Nephron progenitor cell (in vitro differentiated cells): ENCODE data around the gene OPRM1.

ENCODE experiments used
- DNase-seq: peaks from one replicate; pipeline ENCODE4 v3.0.0; 2021
- H3K27ac Mint-ChIP-seq: 2 replicates; pipeline ENCODE4 v1.8.0; 2021; ENCODE audit warnings: mild to moderate bottlenecking, moderate library complexity, mixed read lengths
- H3K27me3 Mint-ChIP-seq: 2 replicates; pipeline ENCODE4 v1.8.0; 2021; ENCODE audit warnings: mild to moderate bottlenecking, low read depth, mixed read lengths; ENCODE audit not compliant: poor library complexity
- H3K36me3 Mint-ChIP-seq: 2 replicates; pipeline ENCODE4 v1.8.0; 2021; ENCODE audit warnings: low read depth, mixed read lengths
- H3K4me1 Mint-ChIP-seq: 2 replicates; pipeline ENCODE4 v1.8.0; 2021; ENCODE audit warnings: mixed read lengths
- H3K4me3 Mint-ChIP-seq: 2 replicates; pipeline ENCODE4 v1.8.0; 2021; ENCODE audit warnings: mild to moderate bottlenecking, moderate library complexity, mixed read lengths
- H3K9me3 Mint-ChIP-seq: 2 replicates; pipeline ENCODE4 v1.8.0; 2021; ENCODE audit warnings: mild to moderate bottlenecking, moderate library complexity, mixed read lengths
- CTCF ChIP-seq: fragments of 200-600 bp; sonication (generic); IDR thresholded peaks from 2 replicates; pipeline ENCODE4 v1.5.0; 2021; ENCODE audit warnings: antibody characterized with exemption

OPRM1 gene

DNA sequence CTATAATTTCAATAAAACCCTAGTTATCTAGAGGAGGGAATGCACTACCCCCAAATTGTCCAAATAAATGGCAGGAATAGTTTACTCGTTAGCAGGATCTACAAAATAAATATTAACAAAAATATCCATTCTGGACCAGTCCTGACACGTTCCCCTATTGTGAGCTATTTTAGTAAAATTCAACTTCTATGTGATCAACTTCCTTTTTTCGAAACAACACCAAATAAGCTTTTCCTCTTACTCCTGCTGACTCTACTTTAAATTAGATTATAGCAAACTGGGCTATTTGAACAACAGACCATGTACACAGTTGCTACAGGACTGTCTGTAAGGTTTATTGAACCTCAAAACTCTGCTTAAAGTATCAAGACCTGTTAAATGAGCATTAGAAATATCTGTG, 163.3 kb downstream of the OPRM1 start:
- DNase-seq = no peak

GRCh38 chr6:154202958-154203357, 163.9 kb downstream of the OPRM1 start:
- Mint-ChIP-seq H3K36me3 (no peaks in the 10 kb centered on the region), H3K9me3 (no peaks in the 10 kb centered on the region), H3K27ac (no peak overlapping the region), H3K27me3 (peaks cover 6% of the 10 kb centered on the region), H3K4me1 (peaks cover 27% of the 10 kb centered on the region), H3K4me3 (no peak overlapping the region)
- no peak for TF ChIP-seq CTCF
- DNase-seq = no peak

More for the DNA sequence above, 163.3 kb downstream of the OPRM1 start:
- H3K27me3 Mint-ChIP-seq = peaks cover 6% of the 10 kb centered on the region
- no peaks in the 10 kb centered on the region for H3K9me3 Mint-ChIP-seq
- no peak for TF ChIP-seq CTCF
- no peaks in the 10 kb centered on the region for H3K36me3 Mint-ChIP-seq
- H3K4me1 Mint-ChIP-seq = peaks cover 29% of the 10 kb centered on the region
- no peak overlapping the region for H3K27ac Mint-ChIP-seq
- H3K4me3 Mint-ChIP-seq = no peak overlapping the region

- no peak overlapping the region for H3K27ac Mint-ChIP-seq
- peaks cover 14% of the 10 kb centered on the region for H3K4me1 Mint-ChIP-seq
- TF ChIP-seq CTCF = no peak
- no peak for DNase-seq
- H3K4me3 Mint-ChIP-seq = no peak overlapping the region
- H3K36me3 Mint-ChIP-seq = no peaks in the 10 kb centered on the region
- H3K9me3 Mint-ChIP-seq = no peaks in the 10 kb centered on the region
- H3K27me3 Mint-ChIP-seq = peaks cover 6% of the 10 kb centered on the region
Observed at GRCh38 chr6:154206141-154206540, 167.1 kb downstream of the OPRM1 start.

GRCh38 chr6:154206996-154207395, 168.0 kb downstream of the OPRM1 start:
- Mint-ChIP-seq H3K9me3 (no peaks in the 10 kb centered on the region), H3K27me3 (no peaks in the 10 kb centered on the region), H3K4me3 (no peak overlapping the region), H3K27ac (peak overlapping the region; percentile 6), H3K4me1 (peaks cover 14% of the 10 kb centered on the region), H3K36me3 (no peaks in the 10 kb centered on the region)
- DNase-seq = no peak
- no peak for TF ChIP-seq CTCF

DNA sequence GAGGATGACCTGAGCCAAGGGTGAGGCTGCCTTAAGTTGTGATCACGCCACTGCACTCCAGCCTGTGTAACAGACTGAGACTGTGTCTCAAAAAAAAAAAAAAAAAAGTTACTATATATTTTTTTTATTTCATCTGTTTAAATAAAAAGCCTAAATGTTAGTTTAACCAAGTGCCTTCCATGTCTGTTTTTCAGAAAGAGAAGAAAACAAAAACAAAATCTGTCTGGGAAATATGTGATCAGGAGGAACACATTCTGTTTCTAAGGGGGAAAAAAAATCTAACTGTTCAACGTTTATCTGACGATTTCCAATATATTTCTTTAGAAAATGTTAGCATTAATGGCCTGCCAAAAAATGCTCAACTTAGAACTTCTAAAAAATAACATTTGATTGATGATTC, 170.5 kb downstream of the OPRM1 start:
- Mint-ChIP-seq H3K27me3 (peaks cover 4% of the 10 kb centered on the region), H3K27ac (no peak overlapping the region), H3K4me3 (no peak overlapping the region), H3K4me1 (peaks cover 10% of the 10 kb centered on the region), H3K36me3 (no peaks in the 10 kb centered on the region), H3K9me3 (no peaks in the 10 kb centered on the region)
- TF ChIP-seq CTCF = no peak
- DNase-seq = no peak

DNA sequence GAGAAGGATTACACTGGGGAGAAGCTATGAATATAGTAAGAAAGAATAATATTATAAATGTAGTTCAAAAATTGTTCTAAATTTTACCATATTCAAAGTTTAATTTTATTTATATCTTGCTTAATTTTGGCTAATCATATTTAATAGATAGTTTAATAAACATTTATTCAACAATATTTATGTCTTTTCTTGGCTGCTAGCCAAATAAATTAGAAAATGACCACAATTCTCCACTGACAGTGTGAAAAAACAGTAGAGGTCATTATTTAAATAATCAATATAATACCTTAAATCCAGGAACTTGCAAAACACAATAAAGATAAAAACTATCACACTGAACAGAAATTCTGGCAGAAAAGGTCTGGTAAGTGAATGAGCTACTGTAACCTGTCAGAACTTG, 171.6 kb downstream of the OPRM1 start:
- no peak overlapping the region for H3K27ac Mint-ChIP-seq
- TF ChIP-seq CTCF = no peak
- H3K9me3 Mint-ChIP-seq = no peaks in the 10 kb centered on the region
- no peaks in the 10 kb centered on the region for H3K36me3 Mint-ChIP-seq
- no peak for DNase-seq
- H3K27me3 Mint-ChIP-seq = peaks cover 4% of the 10 kb centered on the region
- no peak overlapping the region for H3K4me3 Mint-ChIP-seq
- peaks cover 5% of the 10 kb centered on the region for H3K4me1 Mint-ChIP-seq
